GM21723 (cell line): Measurements from ENCODE around the gene NDUFS8.

ENCODE experiments used
- ATAC-seq: cut with Tn5 transposase; IDR thresholded peaks from one replicate; pipeline ENCODE4 v1.9.1; 2021; ENCODE audit warnings: mild to moderate bottlenecking, moderate library complexity; ENCODE audit not compliant: unreplicated experiment

Gene NDUFS8

GRCh38 chr11:68035266-68035876 is 4.9 kb downstream of the NDUFS8 start:
- no peak for ATAC-seq

GRCh38 chr11:68036141-68036716 is 5.7 kb downstream of the NDUFS8 start:
- ATAC-seq = no peak

- no peak for ATAC-seq
Measured at GRCh38 chr11:68036717-68037239, 6.3 kb downstream of the NDUFS8 start.

GRCh38 chr11:68037411-68038225 is 7.1 kb downstream of the NDUFS8 start:
- ATAC-seq = no peak

- ATAC-seq = no peak
Measured at GRCh38 chr11:68038226-68038717, 7.8 kb downstream of the NDUFS8 start.

- ATAC-seq = peak; percentile 39
Measured at GRCh38 chr11:68038718-68039525, 8.4 kb downstream of the NDUFS8 start, which contains the start of gene TCIRG1. TCIRG1 (plus strand) TSS chr11:68039025; CDS start chr11:68041272, 2,247 bp downstream.

- ATAC-seq = no peak
Measured at GRCh38 chr11:68039526-68040086, 9.1 kb downstream of the NDUFS8 start.

GRCh38 chr11:68040101-68040956 is 9.8 kb downstream of the NDUFS8 start:
- ATAC-seq = peak; percentile 58

- no peak for ATAC-seq
Measured at GRCh38 chr11:68040957-68041591, 10.6 kb downstream of the NDUFS8 start.

- no peak for ATAC-seq
Measured at GRCh38 chr11:68041617-68042218, 11.2 kb downstream of the NDUFS8 start.

- no peak for ATAC-seq
Measured at GRCh38 chr11:68042219-68043028, 11.9 kb downstream of the NDUFS8 start.

GRCh38 chr11:68043029-68043348 is 12.5 kb downstream of the NDUFS8 start:
- ATAC-seq = no peak

GRCh38 chr11:68043349-68044144 is 13.1 kb downstream of the NDUFS8 start:
- ATAC-seq = no peak

- no peak for ATAC-seq
Measured at GRCh38 chr11:68044145-68044813, 13.8 kb downstream of the NDUFS8 start.

GRCh38 chr11:68044898-68045351 is 14.4 kb downstream of the NDUFS8 start:
- ATAC-seq = no peak
